ENCODE data around the gene GIGYF2.
"Not testable (repeated sequence)": the region's sequence is repeated elsewhere in the genome, so short reads cannot be mapped to it uniquely, and the experiment has no call there.

Gene GIGYF2

DNA sequence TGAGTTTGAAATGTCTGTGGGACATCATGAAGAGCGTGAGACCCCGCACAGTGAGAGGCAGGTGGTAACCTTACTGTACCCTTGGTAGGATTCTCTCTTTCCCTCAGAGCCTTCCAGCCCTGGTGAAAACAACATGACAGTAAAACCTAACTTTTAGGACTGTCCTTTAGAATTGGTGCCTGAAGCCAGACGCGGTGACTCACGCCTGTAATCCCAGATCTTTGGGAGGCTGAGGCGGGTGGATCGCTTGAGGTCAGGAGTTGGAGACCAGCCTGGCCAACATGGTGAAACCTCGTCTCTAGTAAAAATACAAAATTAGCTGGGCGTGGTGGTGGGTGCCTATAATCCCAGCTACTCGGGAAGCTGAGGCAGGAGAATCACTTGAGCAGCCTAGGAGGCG lies 154.9 kb downstream of the GIGYF2 start:
- H3K27ac ChIP-seq = not testable (repeated sequence)

DNA sequence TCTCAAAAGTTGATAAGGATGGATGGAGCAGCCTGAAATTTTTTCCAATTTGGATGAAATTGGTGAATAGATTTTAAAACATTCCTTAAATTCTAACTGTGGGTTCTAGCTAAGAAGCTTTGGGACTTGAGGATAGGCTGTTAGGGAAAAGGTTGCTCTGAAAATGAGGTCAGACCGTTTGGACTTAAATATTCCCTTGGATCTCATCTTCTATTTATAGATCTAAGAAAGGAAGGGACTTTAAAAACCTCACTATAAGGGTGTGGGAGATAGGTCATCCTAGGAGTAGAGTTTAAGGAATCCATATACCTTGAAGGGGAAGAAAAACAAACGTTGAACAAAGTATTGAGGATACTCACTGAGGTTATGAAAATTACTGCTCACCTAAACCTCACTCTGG lies 155.5 kb downstream of the GIGYF2 start:
- no peak for DNase-seq (ENCODE audit: low read depth, low spot score)
- no peak overlapping the region for H3K27ac ChIP-seq

More for the DNA sequence above, 154.9 kb downstream of the GIGYF2 start:
- not testable (repeated sequence) for DNase-seq (ENCODE audit: low read depth, low spot score)

DNA sequence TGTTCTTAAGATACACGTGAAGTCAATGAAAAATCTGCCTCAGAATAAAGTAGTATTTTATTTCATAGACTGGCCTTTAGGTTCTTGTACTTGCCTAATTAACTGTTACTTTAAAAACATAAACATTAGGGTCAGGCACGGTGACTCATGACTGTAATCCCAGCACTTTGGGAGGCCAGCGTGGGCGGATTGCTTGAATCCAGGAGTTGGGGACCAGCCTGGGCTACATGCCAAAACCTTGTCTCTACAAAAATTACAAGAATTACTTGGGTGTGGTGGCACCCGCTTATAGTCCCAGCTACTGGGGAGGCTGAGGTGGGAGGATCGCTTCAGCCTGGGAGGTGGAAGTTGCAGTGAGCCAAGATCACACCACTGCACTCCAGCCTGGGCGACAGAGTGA lies 157.0 kb downstream of the GIGYF2 start:
- DNase-seq (ENCODE audit: low read depth, low spot score) = peak; percentile 10
- H3K27ac ChIP-seq = peak overlapping the region; percentile 78

DNA sequence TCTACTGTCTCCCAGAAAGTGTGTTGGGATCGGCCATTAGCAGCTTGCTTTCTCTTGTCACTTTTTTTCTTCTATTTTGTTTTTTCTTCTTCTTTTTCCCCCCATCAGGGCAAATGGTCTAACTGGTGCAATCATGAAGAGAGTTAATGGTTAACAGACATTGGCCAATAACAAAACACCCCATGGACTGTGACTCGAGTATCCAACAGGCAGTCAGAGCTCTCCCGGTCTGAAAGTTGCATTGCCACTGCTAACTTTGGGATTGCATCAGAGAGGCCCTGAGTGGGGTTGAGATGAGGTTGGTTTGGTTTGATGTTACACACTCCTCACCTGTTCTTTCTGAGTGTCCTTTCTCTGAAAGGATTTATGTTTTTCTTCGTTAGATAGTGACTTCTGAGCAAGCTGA lies 160.0 kb downstream of the GIGYF2 start:
- DNase-seq (ENCODE audit: low read depth, low spot score) = no peak
- peak overlapping the region; percentile 78 for H3K27ac ChIP-seq

DNA sequence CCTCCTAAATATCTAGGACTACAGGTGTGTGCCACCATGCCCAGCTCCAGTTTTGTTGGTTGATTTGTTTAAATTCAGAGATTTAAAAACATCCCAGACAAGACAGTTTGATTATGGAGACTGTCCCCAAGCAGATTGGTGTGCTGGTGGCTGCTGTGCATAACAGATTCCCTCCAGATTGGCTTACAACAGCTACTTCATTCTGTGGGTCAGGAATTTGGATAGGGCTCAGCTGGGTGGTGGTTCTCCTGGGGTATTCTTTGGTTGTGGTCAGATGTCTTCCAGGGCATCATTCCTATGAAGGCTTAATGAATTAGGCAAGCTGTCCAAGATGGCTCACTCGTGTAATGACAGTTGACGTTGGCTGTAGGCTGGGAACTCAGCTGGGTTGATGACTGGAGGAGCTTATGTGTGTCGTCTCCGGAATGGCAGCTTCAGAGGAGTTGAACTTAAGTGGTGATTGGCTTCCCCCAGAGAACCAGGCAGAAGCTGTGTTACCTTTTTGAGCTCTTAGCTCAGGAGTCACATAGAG lies 162.3 kb downstream of the GIGYF2 start:
- DNase-seq (ENCODE audit: low read depth, low spot score) = no peak
- H3K27ac ChIP-seq = no peak overlapping the region

DNA sequence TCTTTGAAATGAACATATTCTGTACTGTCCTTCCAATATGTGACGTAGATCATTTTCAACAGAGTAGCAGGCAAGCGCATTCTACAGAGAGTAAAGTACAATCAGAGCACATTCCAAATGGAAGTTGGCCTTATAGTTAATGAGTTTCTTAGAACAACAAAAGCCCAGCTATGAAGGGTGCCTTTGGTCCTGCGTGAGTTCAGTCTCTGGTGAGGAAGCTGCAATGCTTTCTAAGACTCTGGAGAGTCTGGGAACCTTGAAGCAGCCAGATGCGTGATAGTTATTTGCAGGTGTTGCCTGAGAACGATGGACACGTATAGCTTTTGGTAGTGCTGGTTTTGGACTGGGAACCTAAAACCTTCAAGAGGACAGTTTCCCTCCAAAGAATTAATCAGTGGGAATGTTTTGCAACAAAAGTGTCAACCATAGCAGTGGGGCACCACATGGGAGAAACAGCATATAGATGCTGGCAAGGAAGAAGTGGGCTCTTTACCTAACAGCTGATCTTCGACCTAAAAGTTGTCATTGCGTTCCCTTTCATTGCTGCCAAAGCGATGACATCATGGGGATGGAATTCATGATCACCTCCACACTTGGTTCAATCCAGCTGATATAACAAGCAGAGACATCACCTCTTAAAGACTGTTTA lies 163.6 kb downstream of the GIGYF2 start:
- no peak overlapping the region for H3K27ac ChIP-seq
- no peak for DNase-seq (ENCODE audit: low read depth, low spot score)

DNA sequence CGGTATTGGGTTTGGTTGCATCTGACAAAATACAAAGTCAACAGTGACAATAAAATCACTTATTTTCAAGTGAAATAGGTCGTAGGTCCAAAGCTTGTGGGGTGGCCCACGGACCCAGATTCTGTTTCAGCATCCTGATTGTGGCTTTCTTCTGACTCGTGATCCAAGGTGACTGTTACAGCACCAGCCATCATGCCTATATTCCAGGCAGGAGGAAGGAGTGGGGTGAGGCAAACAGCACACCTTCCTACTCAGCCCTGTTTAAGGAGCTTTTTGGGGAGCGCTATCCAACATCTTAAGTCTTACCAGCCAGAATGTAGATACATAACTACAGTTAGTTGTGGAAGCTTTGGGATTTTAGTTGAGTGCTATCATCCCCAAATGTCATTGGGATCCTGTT lies 164.2 kb downstream of the GIGYF2 start:
- H3K27ac ChIP-seq = no peak overlapping the region
- DNase-seq (ENCODE audit: low read depth, low spot score) = no peak

DNA sequence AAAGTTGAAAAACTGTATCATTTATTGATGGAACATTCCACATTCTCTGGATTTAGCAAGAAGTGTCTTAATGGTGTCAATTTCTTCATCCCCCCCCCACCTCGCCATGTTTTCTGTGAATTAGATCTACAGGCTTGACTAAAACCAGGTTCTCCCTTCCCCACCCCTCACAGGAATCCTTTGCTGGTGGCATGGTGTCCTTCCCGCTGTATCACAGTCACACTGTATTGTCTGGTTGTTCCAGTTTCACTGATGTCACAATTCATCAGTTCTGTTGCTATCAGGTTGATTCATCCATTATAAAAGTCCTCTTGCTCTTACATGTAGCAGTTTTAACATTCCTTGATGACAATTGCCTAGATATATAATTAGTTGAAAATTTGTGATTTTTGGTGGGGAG lies 166.9 kb downstream of the GIGYF2 start:
- DNase-seq (ENCODE audit: low read depth, low spot score) = no peak
- H3K27ac ChIP-seq = peak overlapping the region; percentile 8

DNA sequence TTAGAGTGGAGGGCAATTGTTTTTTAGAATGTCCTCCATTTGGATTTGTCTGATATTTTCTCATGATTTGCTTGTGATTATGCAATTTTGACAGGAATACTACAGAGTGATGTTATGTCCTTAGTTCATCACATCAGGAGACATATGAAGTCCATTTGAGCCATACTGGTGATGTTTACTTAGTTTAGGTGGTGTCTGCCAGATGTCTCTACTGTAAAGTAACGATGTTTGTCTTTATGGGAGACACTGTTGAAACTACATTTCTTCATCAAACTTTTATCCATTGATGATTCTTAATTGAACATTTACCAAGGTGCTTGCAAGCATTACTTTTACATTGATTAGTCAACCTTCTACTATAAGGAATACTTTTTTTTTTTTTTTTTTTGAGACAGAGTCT lies 168.0 kb downstream of the GIGYF2 start:
- no peak for DNase-seq (ENCODE audit: low read depth, low spot score)
- H3K27ac ChIP-seq = no peak overlapping the region

DNA sequence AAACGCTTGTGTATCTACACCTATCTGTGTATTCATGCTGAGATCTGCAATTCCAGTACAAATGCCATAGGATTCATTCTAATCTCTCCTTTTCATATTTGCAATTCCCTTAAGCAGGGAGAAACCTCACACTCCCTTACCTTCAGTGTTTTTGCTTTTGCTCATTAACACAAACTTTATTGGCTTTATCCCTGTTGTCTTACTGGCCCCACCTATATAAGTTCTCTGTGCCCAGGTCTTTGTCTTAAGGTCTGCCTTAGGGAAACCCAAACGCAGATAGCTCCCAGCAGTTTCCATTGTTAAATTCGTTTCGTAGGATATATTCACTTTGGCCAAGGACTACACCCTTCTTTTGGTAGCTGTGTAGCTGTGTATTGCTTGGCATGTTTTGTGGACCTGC lies 169.0 kb downstream of the GIGYF2 start:
- no peak for DNase-seq (ENCODE audit: low read depth, low spot score)
- H3K27ac ChIP-seq = no peak overlapping the region

DNA sequence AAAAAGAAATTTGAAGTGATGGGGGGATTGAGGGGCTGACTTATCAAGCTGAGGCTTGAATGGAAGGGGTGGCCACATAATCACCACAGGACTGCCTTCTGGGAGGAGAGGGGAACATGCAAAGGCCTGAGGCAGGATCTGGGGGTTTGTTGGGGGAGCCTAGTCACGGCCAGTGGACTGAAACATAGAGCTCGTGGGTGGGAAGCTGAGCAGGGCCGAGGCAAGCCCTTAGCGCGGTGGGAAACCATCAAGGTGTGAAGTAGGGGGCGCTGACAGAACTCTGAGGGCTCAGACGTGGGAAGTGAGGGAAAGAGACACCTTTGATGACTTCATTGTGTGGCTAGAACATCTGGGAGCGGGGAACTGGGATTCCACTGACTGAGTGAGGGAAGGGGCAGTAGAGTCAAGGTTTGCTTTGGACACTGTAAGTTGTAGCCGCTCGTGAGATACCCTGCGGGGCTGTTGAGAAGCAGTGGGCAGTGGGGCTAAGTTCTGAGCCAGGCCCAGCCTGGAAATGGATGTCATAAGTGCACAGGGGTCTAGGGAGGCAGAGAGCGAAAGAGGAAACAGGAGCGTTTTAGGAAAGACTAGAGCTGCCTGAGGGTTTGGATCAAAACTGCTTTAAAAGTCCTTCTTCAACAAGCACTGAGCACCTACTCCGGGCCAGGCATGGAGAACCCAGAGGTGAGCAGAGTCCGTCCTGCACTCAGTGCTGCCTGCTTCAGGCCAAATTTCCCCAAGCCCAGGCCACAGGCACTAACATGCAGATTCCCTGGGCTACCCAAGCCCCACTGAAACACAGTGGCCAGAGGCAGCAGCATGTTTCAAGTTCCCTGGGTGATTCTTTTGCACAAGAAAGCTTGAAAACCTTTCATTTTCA lies 172.2 kb downstream of the GIGYF2 start:
- DNase-seq (ENCODE audit: low read depth, low spot score) = no peak
- H3K27ac ChIP-seq = no peak overlapping the region

DNA sequence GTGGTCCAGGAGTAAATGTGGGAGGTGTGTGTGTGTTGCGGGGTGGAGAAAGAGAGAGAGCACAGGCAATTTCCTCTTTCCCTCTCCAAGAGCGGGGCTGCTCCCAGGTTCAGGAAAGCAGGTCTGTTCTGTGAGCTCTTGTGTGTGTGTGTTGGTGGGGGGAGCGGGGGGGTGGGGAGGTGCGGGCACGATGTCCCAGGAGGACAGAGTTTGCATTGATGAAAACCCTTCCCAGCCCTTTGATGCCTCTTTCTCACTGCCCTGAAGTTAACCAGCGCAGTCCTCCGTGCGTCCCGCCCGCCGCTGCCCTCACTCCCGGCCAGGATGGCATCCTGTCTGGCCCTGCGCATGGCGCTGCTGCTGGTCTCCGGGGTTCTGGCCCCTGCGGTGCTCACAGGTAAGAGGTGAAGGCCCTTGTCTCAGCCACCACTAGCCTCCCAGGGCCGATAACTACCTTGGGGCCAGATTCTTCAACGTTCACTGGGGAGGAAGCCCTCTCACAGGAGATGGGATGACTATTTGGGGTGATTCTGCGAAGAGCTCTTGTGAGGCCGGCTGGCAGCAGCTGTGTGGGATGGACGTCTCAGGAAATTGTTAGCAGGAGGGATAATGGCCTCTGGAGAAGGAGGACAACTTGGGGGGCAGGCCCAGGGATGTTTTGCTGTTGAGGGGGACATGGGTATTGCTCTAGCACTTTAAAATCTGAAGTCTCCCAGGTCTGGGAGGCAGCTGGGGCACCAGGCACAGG lies 173.1 kb downstream of the GIGYF2 start, which contains the start of gene SNORC:
SNORC (plus strand) TSS at position 247 of the 748 bp plus-strand sequence; CDS start at position 325, 78 bp downstream.
- H3K27ac ChIP-seq = no peak within 1 kb of the TSS
- DNase-seq (ENCODE audit: low read depth, low spot score) = no peak

DNA sequence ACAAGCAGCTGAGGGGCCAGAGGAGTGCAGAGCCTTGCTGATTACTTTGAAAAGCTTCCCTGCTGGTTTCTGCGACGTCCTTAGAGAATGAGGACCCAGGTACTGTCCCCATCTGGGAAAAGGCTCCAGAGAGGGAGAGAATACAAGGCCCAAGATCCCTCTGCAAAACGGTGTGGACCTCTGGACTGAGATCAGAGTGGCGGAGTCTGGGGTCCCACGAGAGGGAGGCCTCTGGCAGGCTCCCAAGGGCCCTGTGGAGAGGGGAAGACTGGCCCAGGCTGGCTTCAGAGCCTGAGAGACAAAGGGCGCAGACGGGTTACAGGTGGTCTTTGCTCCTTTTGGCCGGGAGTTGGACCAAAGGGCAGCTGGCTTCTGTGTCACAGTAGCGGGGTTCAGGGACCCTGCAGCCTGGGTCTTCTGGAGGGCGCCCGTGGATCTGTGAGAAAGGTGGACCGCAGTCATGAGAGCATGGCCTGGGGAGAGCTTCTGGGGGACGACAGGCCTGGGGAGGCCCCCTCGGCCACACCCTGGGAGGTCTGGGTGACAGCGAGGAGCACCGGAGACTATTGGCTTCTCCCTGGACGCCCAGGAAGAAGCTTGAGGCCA lies 173.7 kb downstream of the GIGYF2 start:
- H3K27ac ChIP-seq = no peak overlapping the region
- no peak for DNase-seq (ENCODE audit: low read depth, low spot score)

DNA sequence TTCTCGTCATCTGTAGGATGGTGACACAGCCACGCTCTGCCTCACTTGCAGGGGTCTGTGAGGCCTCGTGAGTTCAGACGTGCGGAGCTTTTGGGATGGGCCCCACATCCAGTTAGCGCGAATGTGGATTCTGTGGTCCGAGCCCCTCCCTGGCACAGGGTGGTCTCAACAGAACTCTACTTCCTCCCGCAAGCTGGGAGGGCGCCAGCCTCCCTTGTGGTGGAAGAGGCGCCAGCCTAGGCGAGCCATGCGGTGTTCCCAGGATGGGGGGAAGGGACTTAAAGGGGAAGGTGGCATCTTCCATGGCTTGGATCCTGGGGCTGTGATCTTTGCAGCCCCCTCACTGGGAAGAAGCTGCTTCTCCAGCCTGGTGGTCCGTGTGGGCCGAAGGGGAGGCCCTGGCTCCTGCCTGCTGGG lies 174.3 kb downstream of the GIGYF2 start:
- no peak for DNase-seq (ENCODE audit: low read depth, low spot score)
- no peak overlapping the region for H3K27ac ChIP-seq

DNA sequence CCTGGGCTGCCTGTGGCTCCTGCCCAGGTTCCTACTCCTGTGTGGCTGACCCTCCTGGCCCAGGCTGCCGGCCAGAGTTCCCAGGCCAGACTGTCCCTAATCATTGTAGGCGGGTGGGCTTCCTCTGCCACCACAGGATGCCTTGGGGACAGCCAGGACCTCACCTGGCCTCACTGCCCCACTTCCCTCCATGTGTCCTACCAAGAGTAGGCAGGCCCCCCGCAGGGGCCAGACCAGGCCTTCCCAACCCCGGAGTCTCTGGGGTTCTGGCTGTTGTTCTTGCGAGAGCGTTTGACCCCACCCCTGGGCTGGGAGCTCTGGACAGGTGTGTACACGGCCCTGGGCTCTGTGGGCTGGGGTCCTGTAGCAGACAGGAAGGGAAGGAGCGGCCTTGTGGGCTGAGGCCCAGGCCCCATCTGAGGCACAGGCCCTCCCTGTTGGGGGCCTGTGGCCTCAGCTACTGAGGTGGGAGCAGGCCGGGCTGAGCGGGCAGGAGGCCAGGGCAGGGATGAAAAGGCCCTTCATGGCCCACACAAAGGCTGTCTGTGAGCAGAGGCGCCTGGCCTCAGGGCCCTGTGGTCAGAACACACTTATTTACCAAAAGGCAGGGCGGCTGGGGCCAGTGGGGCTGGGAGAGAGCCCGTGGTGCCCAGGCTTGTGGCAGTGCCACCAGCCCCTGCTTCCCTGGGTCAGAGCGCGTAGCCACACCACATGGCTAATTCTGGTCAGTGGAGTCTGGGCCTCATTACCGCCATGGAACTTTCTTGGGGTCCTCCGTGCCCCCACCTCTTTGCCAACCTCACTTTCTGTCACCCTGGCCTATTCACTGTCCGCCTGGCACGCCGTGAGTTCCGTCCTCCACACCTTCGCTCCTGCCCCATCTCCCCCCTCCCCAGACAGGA lies 175.0 kb downstream of the GIGYF2 start:
- DNase-seq (ENCODE audit: low read depth, low spot score) = no peak
- no peak overlapping the region for H3K27ac ChIP-seq

DNA sequence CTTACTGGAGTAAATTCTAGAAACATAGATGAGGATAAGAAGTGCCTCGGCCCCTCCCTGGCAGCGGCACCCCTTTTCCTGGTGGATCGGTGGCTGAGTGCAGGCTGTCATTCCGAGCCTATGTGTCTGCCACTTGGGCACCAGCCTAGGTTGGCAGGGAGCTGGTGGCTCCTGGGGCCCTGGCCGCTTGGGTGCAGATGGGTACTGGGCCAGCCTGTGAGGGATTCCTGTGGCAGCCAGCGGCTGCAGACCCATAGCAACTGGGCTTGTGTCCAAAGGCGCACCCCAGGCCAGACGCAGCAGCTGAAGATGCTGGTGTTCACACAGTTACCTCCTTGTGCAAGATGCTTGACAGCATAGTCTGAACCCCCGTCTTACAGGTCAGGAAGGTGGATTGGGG lies 175.7 kb downstream of the GIGYF2 start:
- no peak overlapping the region for H3K27ac ChIP-seq
- no peak for DNase-seq (ENCODE audit: low read depth, low spot score)

DNA sequence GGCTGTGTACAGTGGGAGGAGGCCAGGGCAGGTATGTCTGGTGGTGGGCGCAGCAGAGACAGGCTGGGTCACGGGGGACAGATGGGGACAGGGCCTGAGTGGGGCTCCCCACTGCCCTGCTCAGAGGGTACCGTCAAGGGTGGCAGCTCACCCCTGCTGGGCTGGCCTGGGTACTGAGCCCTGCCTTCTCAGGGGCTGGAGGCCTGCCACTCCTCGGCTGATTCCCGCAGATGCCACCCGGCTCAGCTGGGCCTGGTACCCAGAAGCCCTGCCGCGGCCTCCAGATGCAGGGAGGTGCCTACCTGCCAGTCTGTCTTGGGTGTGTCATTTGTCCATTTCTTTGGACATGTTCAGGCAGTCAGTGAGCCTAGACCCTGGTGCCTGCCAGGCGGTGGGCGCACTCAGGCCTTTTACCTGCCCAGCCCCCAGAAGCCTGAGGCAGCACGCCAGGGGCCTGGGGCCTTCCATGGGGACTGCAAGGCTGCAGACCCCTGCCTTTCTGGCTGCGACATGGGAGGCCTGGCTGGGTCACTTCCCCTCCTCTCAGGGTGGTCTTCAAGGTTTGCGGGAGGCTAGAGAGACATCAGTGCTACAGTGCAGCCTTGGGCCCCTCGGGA lies 176.3 kb downstream of the GIGYF2 start:
- no peak overlapping the region for H3K27ac ChIP-seq

DNA sequence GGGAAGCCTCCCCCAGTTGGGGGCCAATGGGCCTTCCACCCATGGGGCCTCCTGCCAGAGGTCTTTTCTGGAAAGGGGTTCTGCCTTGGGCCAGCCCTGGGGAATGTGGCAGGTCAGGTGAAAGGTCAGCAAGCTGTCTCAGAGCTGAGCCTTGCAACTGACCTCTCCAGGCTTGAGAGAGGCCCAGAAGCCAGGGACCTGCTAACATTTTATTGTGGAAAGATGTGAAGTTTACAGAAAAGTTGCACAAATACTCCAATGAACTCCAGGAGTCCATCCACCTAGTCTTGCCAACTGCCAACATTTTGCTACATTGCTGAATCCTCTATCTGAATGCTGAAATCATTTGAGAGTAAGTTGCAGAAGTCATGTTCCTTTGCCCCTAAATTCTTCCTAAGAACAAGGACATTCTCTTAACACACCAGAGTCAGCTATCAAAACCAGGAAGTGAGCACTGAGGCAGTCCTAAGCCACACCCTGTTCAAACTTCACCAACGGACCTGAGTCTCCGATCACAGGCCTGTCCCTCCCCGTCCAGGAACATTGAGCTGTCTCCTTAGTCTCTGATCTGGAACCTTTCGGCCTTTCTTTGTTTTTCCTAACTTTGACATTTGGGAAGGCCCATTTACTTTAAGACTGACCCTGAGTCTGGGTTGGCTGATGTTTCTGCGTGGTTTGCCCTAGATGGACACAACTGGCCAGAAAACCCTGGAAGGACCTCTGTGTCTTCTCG lies 176.9 kb downstream of the GIGYF2 start:
- no peak overlapping the region for H3K27ac ChIP-seq
- no peak for DNase-seq (ENCODE audit: low read depth, low spot score)

More for the DNA sequence above, 176.3 kb downstream of the GIGYF2 start:
- DNase-seq (ENCODE audit: low read depth, low spot score) = no peak

Measured in epithelial cell of prostate (primary cell).